Testis (tissue), 3 donors: ENCODE results near the gene C20orf202. TPM values are rescaled to one million over a fixed set of nuclear protein-coding genes. Genes with fewer than 3 reads are reported as not detected.

ENCODE experiments used
- DNase-seq: peaks from one replicate; pipeline ENCODE4 v3.0.0-alpha.2; 2019
- H3K27ac ChIP-seq, 2 donors: fragments of 200-600 bp; sonication (generic); one replicate each; pipeline ENCODE4 v1.5.1; 2019
- H3K27me3 ChIP-seq: fragments of 200-600 bp; sonication (generic); one replicate; pipeline ENCODE4 v1.5.1; 2019
- H3K36me3 ChIP-seq: fragments of 200-600 bp; sonication (generic); one replicate; pipeline ENCODE4 v1.5.1; 2017; ENCODE audit warnings: low read depth; ENCODE audit errors: missing control alignments
- H3K4me1 ChIP-seq: fragments of 200-600 bp; sonication (generic); one replicate; pipeline ENCODE4 v1.5.1; 2019
- H3K4me3 ChIP-seq, 2 donors: fragments of 200-600 bp; sonication (generic); one replicate each; pipeline ENCODE4 v1.5.1; 2017 to 2019
- H3K9me3 ChIP-seq: fragments of 200-600 bp; sonication (generic); one replicate; pipeline ENCODE4 v1.5.1; 2017
- CTCF ChIP-seq, 3 experiments: fragments of 450-650 bp in 2 of 3; fragments of 200-600 bp in 1 of 3; sonication (generic) in 1 of 3; IDR thresholded peaks; one replicate each; pipeline ENCODE4 v1.5.1; 2016 to 2019; ENCODE audit warnings: antibody characterized with exemption in 3 of 3, mild to moderate bottlenecking in 2 of 3, moderate library complexity in 1 of 3
- POLR2A ChIP-seq: fragments of 450-650 bp; IDR thresholded peaks from one replicate; pipeline ENCODE4 v1.6.1; 2017; ENCODE audit warnings: antibody characterized with exemption, mild to moderate bottlenecking, moderate library complexity
- WGBS, 2 donors: methylation state at CpG; one replicate each; pipeline ENCODE4 v1.1.5; 2018; 5-methylcytosine and 5-hydroxymethylcytosine counted together
- intact Hi-C: fragments of 100-400 bp; cut with DNase I; formaldehyde crosslinking; loops from one replicate; pipeline ENCODE4 v1.15.1; 2023; ENCODE audit warnings: low total_unique reads
- polyA plus RNA-seq: library from polyadenylated mRNA; stranded (reverse); fragments of 350-450 nt; fragmentation: Illumina TruSeq; extraction: RNeasy Lipid Tissue Mini Kit (QIAGEN cat#74804); gene quantifications from one replicate; pipeline ENCODE4 v1.2.3, GENCODE V29; 2014; ENCODE audit warnings: low read depth, low replicate concordance; ENCODE audit not compliant: insufficient read depth
- total RNA-seq, 2 donors: library from RNA; depleted of rRNA; stranded (reverse); fragments of >200 nt; gene quantifications; one replicate each; pipeline ENCODE4 v1.2.3, GENCODE V29; 2016

C20orf202 gene
- total and polyA plus RNA-seq, 3 donors from 2014 or later = 0.84 to 1.7 (median 1.1) TPM

- Histone ChIP-seq H3K4me3 (no peak overlapping the region), H3K27me3 (no peaks in the 10 kb centered on the region), H3K4me1 (no peaks in the 10 kb centered on the region), H3K9me3 (no peaks in the 10 kb centered on the region), H3K36me3 (no peaks in the 10 kb centered on the region), H3K27ac (no peak overlapping the region)
- 83 to 84% methylated on average over 5 of the region's 5 CpGs for WGBS, 2 donors
- TF ChIP-seq CTCF (IDR thresholded peaks at IDR 0.05) (no peak), POLR2A (no peak)
- DNase-seq = no peak
- intact Hi-C loops = no loop called here
These were observed 37.3 kb downstream of the C20orf202 start for GRCh38 chr20:1240549-1240948.

GRCh38 chr20:1241456-1241855 is 38.2 kb downstream of the C20orf202 start:
- no peaks in the 10 kb centered on the region for H3K4me1 ChIP-seq
- intact Hi-C loops = no loop called here
- H3K27ac ChIP-seq = no peak overlapping the region
- no peak for TF ChIP-seq POLR2A
- TF ChIP-seq CTCF (IDR thresholded peaks at IDR 0.05) = no peak
- DNase-seq = no peak
- no peaks in the 10 kb centered on the region for H3K27me3 ChIP-seq
- no peak overlapping the region for H3K4me3 ChIP-seq
- H3K9me3 ChIP-seq = no peaks in the 10 kb centered on the region
- H3K36me3 ChIP-seq = no peaks in the 10 kb centered on the region

- intact Hi-C loops = no loop called here
- TF ChIP-seq CTCF (IDR thresholded peaks at IDR 0.05) (no peak), POLR2A (no peak)
- H3K9me3 ChIP-seq = no peaks in the 10 kb centered on the region
- no peaks in the 10 kb centered on the region for H3K4me1 ChIP-seq
- H3K27me3 ChIP-seq = no peaks in the 10 kb centered on the region
- H3K27ac ChIP-seq = no peak overlapping the region
- no peak for DNase-seq
- H3K36me3 ChIP-seq = no peaks in the 10 kb centered on the region
- WGBS, 2 donors = 87 to 94% methylated on average over 3 of the region's 3 CpGs
- no peak overlapping the region for H3K4me3 ChIP-seq
These were observed 38.8 kb downstream of the C20orf202 start for GRCh38 chr20:1242099-1242498.

- no peaks in the 10 kb centered on the region for H3K27me3 ChIP-seq
- H3K27ac ChIP-seq = no peak overlapping the region
- no peak for TF ChIP-seq CTCF (IDR thresholded peaks at IDR 0.05)
- TF ChIP-seq POLR2A = no peak
- 61 to 73% methylated on average over 2 of the region's 2 CpGs for WGBS, 2 donors
- H3K4me3 ChIP-seq = no peak overlapping the region
- no peaks in the 10 kb centered on the region for H3K9me3 ChIP-seq
- H3K4me1 ChIP-seq = no peaks in the 10 kb centered on the region
- intact Hi-C loops = no loop called here
- H3K36me3 ChIP-seq = no peaks in the 10 kb centered on the region
- DNase-seq = no peak
These were observed 39.3 kb downstream of the C20orf202 start for GRCh38 chr20:1242530-1242929.

GRCh38 chr20:1245578-1245977 is 42.3 kb downstream of the C20orf202 start:
- TF ChIP-seq POLR2A (no peak), CTCF (IDR thresholded peaks at IDR 0.05) (no peak)
- Histone ChIP-seq H3K36me3 (no peaks in the 10 kb centered on the region), H3K4me1 (no peaks in the 10 kb centered on the region), H3K27me3 (no peaks in the 10 kb centered on the region), H3K9me3 (no peaks in the 10 kb centered on the region), H3K4me3 (no peak overlapping the region), H3K27ac (no peak overlapping the region)
- 46 to 54% methylated on average over 2 of the region's 2 CpGs for WGBS, 2 donors
- intact Hi-C loops = no loop called here
- no peak for DNase-seq
